Tibial nerve (tissue), 4 donors: Measurements from ENCODE around the gene RMND5A. TPM values are rescaled to one million over a fixed set of nuclear protein-coding genes. Genes with fewer than 3 reads are reported as not detected.

Experiments used
- DNase-seq, 2 donors: peaks; one replicate each; pipeline ENCODE4 v3.0.0-alpha.2; 2019; ENCODE audit warnings: low spot score in 2 of 2
- H3K27ac ChIP-seq, 4 donors: fragments of 200-600 bp; sonication (generic) in 3 of 4; one replicate each; pipeline ENCODE4 v1.5.1; 2017 to 2019; ENCODE audit warnings: mild to moderate bottlenecking in 1 of 4
- H3K27me3 ChIP-seq, 2 donors: fragments of 200-600 bp; sonication (generic) in 1 of 2; one replicate each; pipeline versions ENCODE4 v1.5.1 to v1.6.0; 2017 to 2019
- H3K36me3 ChIP-seq, 3 donors: fragments of 200-600 bp; sonication (generic); one replicate each; pipeline ENCODE4 v1.5.1; 2018 to 2019
- H3K4me1 ChIP-seq, 4 donors: fragments of 200-600 bp; sonication (generic) in 3 of 4; one replicate each; pipeline ENCODE4 v1.5.1; 2017 to 2019
- H3K4me3 ChIP-seq, 4 donors: fragments of 200-600 bp; sonication (generic) in 3 of 4; one replicate each; pipeline ENCODE4 v1.5.1; 2017 to 2019; ENCODE audit warnings: mild to moderate bottlenecking in 1 of 4, moderate library complexity in 1 of 4
- H3K9me3 ChIP-seq, 4 donors: fragments of 200-600 bp; sonication (generic) in 3 of 4; one replicate each; pipeline ENCODE4 v1.5.1; 2017 to 2019
- EP300 ChIP-seq, 2 donors: sonication (generic); formaldehyde crosslinking; IDR thresholded peaks; one replicate each; pipeline ENCODE4 v1.6.1; 2017; ENCODE audit warnings: antibody characterized with exemption in 2 of 2, mild to moderate bottlenecking in 1 of 2
- POLR2A ChIP-seq, 2 donors: fragments of 450-650 bp; IDR thresholded peaks; one replicate each; pipeline ENCODE4 v1.6.1; 2017; ENCODE audit warnings: antibody characterized with exemption in 2 of 2, mild to moderate bottlenecking in 2 of 2, moderate library complexity in 2 of 2
- WGBS, 2 donors: methylation state at CpG; one replicate each; pipeline ENCODE4 v1.1.5; 2018; 5-methylcytosine and 5-hydroxymethylcytosine counted together
- total RNA-seq, 4 donors: library from RNA; depleted of rRNA; stranded (reverse); fragments of >200 nt; gene quantifications; one replicate each; pipeline ENCODE4 v1.1.0, GENCODE V29; 2016
- TF ChIP-seq, protein P1 (sequence below), 5 experiments: fragments of 200-600 bp in 3 of 5; fragments of 450-650 bp in 2 of 5; sonication (generic) in 3 of 5; IDR thresholded peaks; one replicate each; pipeline ENCODE4 v1.5.1; 2016 to 2019; ENCODE audit warnings: antibody characterized with exemption in 5 of 5, mild to moderate bottlenecking in 3 of 5, moderate library complexity in 2 of 5

RMND5A gene
- total RNA-seq, 4 donors from 2014 or later, result 40.5 to 59.9 (median 48.5) TPM

GRCh38 chr2:86790676-86791572 lies 70.8 kb downstream of the RMND5A start, which contains the start of gene CD8A:
CD8A (minus strand) TSS chr2:86790913; CDS start chr2:86790825, 88 bp downstream.
- Histone ChIP-seq H3K27ac (peak within 1 kb of the TSS in 1 of 4 donors; percentile 63), H3K27me3 (peaks cover 0 to 65% of the 10 kb centered on the region in 2 donors), H3K4me1 (peaks cover 0 to 43% (median 23%) of the 10 kb centered on the region in 4 donors), H3K4me3 (peak within 1 kb of the TSS in 3 of 4 donors; percentile 24 to 35 (median 35)), H3K9me3 (peaks cover 0 to 7% (median 0%) of the 10 kb centered on the region in 4 donors), H3K36me3 (no peaks in the 10 kb centered on the region)
- TF ChIP-seq POLR2A (IDR thresholded peaks at IDR 0.05), result no peak
- no peak for TF ChIP-seq EP300 (IDR thresholded peaks at IDR 0.05)
- TF ChIP-seq, protein P1, sequence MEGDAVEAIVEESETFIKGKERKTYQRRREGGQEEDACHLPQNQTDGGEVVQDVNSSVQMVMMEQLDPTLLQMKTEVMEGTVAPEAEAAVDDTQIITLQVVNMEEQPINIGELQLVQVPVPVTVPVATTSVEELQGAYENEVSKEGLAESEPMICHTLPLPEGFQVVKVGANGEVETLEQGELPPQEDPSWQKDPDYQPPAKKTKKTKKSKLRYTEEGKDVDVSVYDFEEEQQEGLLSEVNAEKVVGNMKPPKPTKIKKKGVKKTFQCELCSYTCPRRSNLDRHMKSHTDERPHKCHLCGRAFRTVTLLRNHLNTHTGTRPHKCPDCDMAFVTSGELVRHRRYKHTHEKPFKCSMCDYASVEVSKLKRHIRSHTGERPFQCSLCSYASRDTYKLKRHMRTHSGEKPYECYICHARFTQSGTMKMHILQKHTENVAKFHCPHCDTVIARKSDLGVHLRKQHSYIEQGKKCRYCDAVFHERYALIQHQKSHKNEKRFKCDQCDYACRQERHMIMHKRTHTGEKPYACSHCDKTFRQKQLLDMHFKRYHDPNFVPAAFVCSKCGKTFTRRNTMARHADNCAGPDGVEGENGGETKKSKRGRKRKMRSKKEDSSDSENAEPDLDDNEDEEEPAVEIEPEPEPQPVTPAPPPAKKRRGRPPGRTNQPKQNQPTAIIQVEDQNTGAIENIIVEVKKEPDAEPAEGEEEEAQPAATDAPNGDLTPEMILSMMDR (IDR thresholded peaks at IDR 0.05), result no peak
- whole genome bisulfite sequencing, 2 donors, result 4 to 7% methylated on average over 30 to 43 of the region's 57 CpGs
- DNase-seq, result no peak

GRCh38 chr2:86791573-86791972 lies 71.5 kb downstream of the RMND5A start:
- peaks cover 0 to 65% of the 10 kb centered on the region in 2 donors for H3K27me3 ChIP-seq
- H3K4me3 ChIP-seq, result peak overlapping the region in 1 of 4 donors; percentile 35
- H3K36me3 ChIP-seq, result no peaks in the 10 kb centered on the region
- DNase-seq, result no peak
- no peak for TF ChIP-seq EP300 (IDR thresholded peaks at IDR 0.05)
- TF ChIP-seq, protein P1 (IDR thresholded peaks at IDR 0.05), result no peak
- no peak for TF ChIP-seq POLR2A (IDR thresholded peaks at IDR 0.05)
- H3K9me3 ChIP-seq, result peaks cover 0 to 14% (median under 1%) of the 10 kb centered on the region in 4 donors
- WGBS, 2 donors, result 47% methylated on average over 7 of the region's 7 CpGs
- H3K27ac ChIP-seq, result no peak overlapping the region
- H3K4me1 ChIP-seq, result peaks cover 0 to 43% (median 23%) of the 10 kb centered on the region in 4 donors

- Histone ChIP-seq H3K27ac (no peak overlapping the region), H3K36me3 (no peaks in the 10 kb centered on the region), H3K4me3 (no peak overlapping the region), H3K9me3 (peaks cover 0 to 24% (median 2%) of the 10 kb centered on the region in 4 donors), H3K4me1 (peaks cover 0 to 32% (median 23%) of the 10 kb centered on the region in 4 donors), H3K27me3 (peaks cover 0 to 64% of the 10 kb centered on the region in 2 donors)
- no peak for TF ChIP-seq EP300 (IDR thresholded peaks at IDR 0.05)
- TF ChIP-seq POLR2A (IDR thresholded peaks at IDR 0.05), result no peak
- 87 to 91% methylated on average over 4 of the region's 4 CpGs for WGBS, 2 donors
- DNase-seq, result no peak
Measured at GRCh38 chr2:86793752-86794151, 73.7 kb downstream of the RMND5A start.

- Histone ChIP-seq H3K9me3 (peaks cover 0 to 24% (median 2%) of the 10 kb centered on the region in 4 donors), H3K4me3 (no peak overlapping the region), H3K36me3 (no peaks in the 10 kb centered on the region), H3K4me1 (peaks cover 0 to 21% (median 13%) of the 10 kb centered on the region in 4 donors), H3K27me3 (peaks cover 0 to 53% of the 10 kb centered on the region in 2 donors), H3K27ac (no peak overlapping the region)
- no peak for DNase-seq
- no peak for TF ChIP-seq EP300 (IDR thresholded peaks at IDR 0.05)
- TF ChIP-seq POLR2A (IDR thresholded peaks at IDR 0.05), result no peak
- TF ChIP-seq, protein P1 (IDR thresholded peaks at IDR 0.05), result no peak
- 82 to 85% methylated on average over 2 of the region's 2 CpGs for WGBS, 2 donors
Measured at GRCh38 chr2:86794861-86795260, 74.8 kb downstream of the RMND5A start.

DNA sequence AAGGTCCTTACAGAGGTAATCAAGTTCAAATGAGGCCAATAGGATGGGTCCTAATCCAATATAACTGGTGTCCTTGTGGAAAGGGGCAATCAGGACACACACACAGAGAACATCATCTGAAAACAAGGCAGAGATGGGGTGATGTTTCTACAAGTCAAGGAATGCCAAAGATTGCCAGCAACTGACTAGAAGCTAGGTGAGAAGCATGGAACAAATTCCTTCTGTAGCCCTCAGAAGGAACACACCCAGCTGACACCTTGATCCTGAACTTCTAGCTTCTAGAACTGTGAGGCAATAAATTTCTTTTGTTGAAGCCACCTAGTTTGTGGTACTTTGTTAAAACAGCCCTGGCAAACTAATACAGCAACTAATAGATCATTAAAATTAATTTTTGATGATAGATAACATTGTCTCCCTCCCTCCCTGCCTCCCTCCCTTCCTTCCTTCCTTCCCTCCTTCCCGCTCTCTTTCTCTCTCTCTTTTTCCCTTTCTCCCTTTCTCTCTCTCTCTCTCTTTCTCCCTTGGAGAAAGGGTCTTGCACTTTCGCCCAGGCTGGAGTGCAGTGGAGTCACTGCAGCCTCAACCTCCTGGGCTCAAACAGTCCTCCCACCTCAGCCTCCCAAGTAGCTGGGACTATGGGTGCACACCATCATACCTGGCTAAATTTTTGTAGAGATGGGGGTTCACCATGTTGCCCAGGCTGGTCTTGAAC lies 80.9 kb downstream of the RMND5A start:
- DNase-seq, result no peak
- H3K4me1 ChIP-seq, result no peaks in the 10 kb centered on the region
- H3K27me3 ChIP-seq, result no peaks in the 10 kb centered on the region
- H3K9me3 ChIP-seq, result peaks cover 0 to 16% (median 2%) of the 10 kb centered on the region in 4 donors
- WGBS, 2 donors, result 94 to 97% methylated on average over 2 of the region's 2 CpGs
- no peaks in the 10 kb centered on the region for H3K36me3 ChIP-seq
- TF ChIP-seq EP300 (IDR thresholded peaks at IDR 0.05) (no peak), POLR2A (IDR thresholded peaks at IDR 0.05) (no peak)
- TF ChIP-seq, protein P1 (IDR thresholded peaks at IDR 0.05), result no peak
- no peak overlapping the region for H3K27ac ChIP-seq
- H3K4me3 ChIP-seq, result no peak overlapping the region
